Testis (tissue), 2 donors: Measurements from ENCODE around the gene NSUN2.

ENCODE experiments used
- CTCF ChIP-seq, 3 experiments: fragments of 450-650 bp in 2 of 3; fragments of 200-600 bp in 1 of 3; sonication (generic) in 1 of 3; IDR thresholded peaks; one replicate each; pipeline ENCODE4 v1.5.1; 2016 to 2019; ENCODE audit warnings: antibody characterized with exemption in 3 of 3, mild to moderate bottlenecking in 2 of 3, moderate library complexity in 1 of 3
- POLR2A ChIP-seq: fragments of 450-650 bp; IDR thresholded peaks from one replicate; pipeline ENCODE4 v1.6.1; 2017; ENCODE audit warnings: antibody characterized with exemption, mild to moderate bottlenecking, moderate library complexity

- TF ChIP-seq CTCF (IDR thresholded peaks at IDR 0.05), result no peak
- TF ChIP-seq POLR2A, result no peak
Observed at GRCh38 chr5:6573651-6574101, 59.2 kb downstream of the NSUN2 start.
